ENCODE results near the gene THSD7B.

The THSD7B gene

GRCh38 chr2:137420744-137421143, 655.4 kb downstream of the THSD7B start:
- no peak overlapping the region for H3K4me3 ChIP-seq (ENCODE audit: low read depth, low read length)
- TF ChIP-seq CTCF (IDR thresholded peaks at IDR 0.05; ENCODE audit: low read depth, low read length, missing control alignments): no peak
- DNase-seq (ENCODE audit: low read depth): no peak

GRCh38 chr2:137435162-137435561, 669.8 kb downstream of the THSD7B start:
- no peak for DNase-seq (ENCODE audit: low read depth)
- TF ChIP-seq CTCF (IDR thresholded peaks at IDR 0.05; ENCODE audit: low read depth, low read length, missing control alignments): no peak
- H3K4me3 ChIP-seq (ENCODE audit: low read depth, low read length): no peak overlapping the region

- no peak for TF ChIP-seq CTCF (IDR thresholded peaks at IDR 0.05; ENCODE audit: low read depth, low read length, missing control alignments)
- no peak for DNase-seq (ENCODE audit: low read depth)
- no peak overlapping the region for H3K4me3 ChIP-seq (ENCODE audit: low read depth, low read length)
These were observed 672.0 kb downstream of the THSD7B start for GRCh38 chr2:137437386-137437785.

- TF ChIP-seq CTCF (IDR thresholded peaks at IDR 0.05; ENCODE audit: low read depth, low read length, missing control alignments): no peak
- no peak for DNase-seq (ENCODE audit: low read depth)
- H3K4me3 ChIP-seq (ENCODE audit: low read depth, low read length): no peak overlapping the region
These were observed 679.6 kb downstream of the THSD7B start for GRCh38 chr2:137444970-137445369.

GRCh38 chr2:137449454-137449853, 684.1 kb downstream of the THSD7B start:
- TF ChIP-seq CTCF (IDR thresholded peaks at IDR 0.05; ENCODE audit: low read depth, low read length, missing control alignments): no peak
- H3K4me3 ChIP-seq (ENCODE audit: low read depth, low read length): no peak overlapping the region
- no peak for DNase-seq (ENCODE audit: low read depth)

GRCh38 chr2:137454886-137455285, 689.5 kb downstream of the THSD7B start:
- DNase-seq (ENCODE audit: low read depth): no peak
- no peak for TF ChIP-seq CTCF (IDR thresholded peaks at IDR 0.05; ENCODE audit: low read depth, low read length, missing control alignments)
- no peak overlapping the region for H3K4me3 ChIP-seq (ENCODE audit: low read depth, low read length)

GRCh38 chr2:137467246-137467862, 702.0 kb downstream of the THSD7B start:
- TF ChIP-seq CTCF (IDR thresholded peaks at IDR 0.05; ENCODE audit: low read depth, low read length, missing control alignments): peak; percentile 80
- H3K4me3 ChIP-seq (ENCODE audit: low read depth, low read length): no peak overlapping the region
- DNase-seq (ENCODE audit: low read depth): peak; percentile 8

Data from GM12864 (cell line).